ENCODE data around the gene DTD2.

The DTD2 gene

DNA sequence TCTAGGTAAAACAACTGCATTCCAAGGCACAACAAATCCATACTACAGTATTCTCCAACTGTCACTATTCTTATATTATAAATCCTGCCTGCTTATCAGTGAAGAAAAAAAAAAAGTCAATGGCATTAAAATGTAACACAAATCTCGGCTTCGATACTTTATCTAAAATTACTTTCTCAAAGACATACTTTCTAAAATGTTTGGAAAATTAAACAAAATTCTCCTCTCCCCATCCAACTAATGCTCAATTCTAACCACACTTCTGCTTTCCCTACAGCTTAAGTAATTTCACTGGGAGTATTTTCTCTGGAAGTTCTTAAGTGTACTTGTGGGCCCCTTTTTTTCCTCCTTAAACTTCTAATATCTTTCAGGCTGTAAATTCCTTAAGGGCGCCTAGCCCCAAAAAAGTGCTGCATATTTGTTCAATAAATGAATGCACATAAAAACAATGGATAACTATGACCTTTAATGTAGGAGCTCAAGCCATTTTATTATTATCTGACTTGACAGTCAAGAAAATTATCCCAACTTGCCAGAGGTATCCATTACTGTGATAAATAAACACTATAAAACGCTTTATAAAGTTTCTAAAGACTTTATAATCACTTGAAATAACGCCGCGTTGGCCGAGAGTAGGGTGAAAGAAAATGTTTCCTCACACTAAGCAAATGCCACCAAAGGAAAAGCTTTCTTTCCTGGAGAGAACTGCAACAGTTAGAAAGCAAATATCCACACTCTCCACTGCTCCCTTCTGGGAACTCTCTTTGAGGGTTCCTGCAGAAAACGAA lies 37.9 kb downstream of the DTD2 start:
- DNase-seq (ENCODE audit: low read depth), result no peak
- peak overlapping the region; percentile 99 for H3K4me3 ChIP-seq (ENCODE audit: low read length)
- TF ChIP-seq, protein P1, sequence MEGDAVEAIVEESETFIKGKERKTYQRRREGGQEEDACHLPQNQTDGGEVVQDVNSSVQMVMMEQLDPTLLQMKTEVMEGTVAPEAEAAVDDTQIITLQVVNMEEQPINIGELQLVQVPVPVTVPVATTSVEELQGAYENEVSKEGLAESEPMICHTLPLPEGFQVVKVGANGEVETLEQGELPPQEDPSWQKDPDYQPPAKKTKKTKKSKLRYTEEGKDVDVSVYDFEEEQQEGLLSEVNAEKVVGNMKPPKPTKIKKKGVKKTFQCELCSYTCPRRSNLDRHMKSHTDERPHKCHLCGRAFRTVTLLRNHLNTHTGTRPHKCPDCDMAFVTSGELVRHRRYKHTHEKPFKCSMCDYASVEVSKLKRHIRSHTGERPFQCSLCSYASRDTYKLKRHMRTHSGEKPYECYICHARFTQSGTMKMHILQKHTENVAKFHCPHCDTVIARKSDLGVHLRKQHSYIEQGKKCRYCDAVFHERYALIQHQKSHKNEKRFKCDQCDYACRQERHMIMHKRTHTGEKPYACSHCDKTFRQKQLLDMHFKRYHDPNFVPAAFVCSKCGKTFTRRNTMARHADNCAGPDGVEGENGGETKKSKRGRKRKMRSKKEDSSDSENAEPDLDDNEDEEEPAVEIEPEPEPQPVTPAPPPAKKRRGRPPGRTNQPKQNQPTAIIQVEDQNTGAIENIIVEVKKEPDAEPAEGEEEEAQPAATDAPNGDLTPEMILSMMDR (conservative IDR thresholded peaks at IDR 0.05; ENCODE audit: low read length), result no peak

DNA sequence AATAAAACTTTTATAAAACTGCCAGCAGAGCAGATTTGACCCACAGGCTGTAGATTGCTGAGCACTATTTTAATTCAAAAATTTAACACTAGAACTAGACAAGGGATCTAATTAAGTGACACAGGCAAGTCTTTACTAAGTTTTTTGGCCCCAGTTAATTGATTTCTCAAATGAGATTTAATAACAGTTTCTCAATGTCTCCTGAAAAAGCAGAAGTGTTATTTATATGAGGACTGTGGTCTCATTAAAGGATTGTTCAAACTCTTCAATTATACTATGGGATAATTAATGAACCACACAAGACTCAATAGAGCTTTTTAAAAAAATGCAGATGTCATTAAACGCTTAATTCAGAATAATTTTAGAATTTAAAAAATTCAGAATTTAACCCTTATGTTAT lies 38.9 kb downstream of the DTD2 start:
- TF ChIP-seq, protein P1 (conservative IDR thresholded peaks at IDR 0.05; ENCODE audit: low read length), result no peak
- DNase-seq (ENCODE audit: low read depth), result no peak
- H3K4me3 ChIP-seq (ENCODE audit: low read length), result peak overlapping the region; percentile 99

DNA sequence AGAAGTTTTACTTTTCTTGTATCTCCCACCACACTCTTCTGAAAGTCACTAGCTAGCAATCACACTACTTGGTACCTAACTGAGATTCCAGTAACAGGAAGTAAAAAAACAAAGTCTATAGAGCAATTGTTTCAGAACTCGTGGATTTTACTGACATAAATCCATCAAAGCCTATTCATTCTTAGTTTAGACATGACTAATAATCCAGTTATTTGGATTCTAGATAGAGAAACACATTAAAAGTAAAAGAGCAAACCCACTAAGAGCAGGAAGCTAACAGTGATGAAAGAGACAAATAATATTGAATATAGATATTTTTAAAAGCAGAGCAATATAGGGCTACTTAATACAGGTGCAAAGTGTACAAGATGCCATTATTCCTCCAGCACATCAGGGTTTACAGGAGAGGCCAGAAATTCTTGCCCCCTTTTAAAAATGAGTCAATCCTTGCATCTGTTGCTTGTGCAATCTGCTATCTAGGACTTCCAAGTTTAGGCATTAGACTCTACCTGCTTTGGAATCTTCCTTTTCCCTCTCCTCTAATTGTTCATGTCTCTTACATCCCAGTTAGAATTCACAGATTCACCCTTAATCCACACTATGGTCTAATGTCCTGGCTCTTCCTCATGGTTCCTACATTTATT lies 43.0 kb downstream of the DTD2 start:
- H3K4me3 ChIP-seq (ENCODE audit: low read length), result no peak overlapping the region
- TF ChIP-seq, protein P1 (conservative IDR thresholded peaks at IDR 0.05; ENCODE audit: low read length), result no peak
- DNase-seq (ENCODE audit: low read depth), result no peak

DNA sequence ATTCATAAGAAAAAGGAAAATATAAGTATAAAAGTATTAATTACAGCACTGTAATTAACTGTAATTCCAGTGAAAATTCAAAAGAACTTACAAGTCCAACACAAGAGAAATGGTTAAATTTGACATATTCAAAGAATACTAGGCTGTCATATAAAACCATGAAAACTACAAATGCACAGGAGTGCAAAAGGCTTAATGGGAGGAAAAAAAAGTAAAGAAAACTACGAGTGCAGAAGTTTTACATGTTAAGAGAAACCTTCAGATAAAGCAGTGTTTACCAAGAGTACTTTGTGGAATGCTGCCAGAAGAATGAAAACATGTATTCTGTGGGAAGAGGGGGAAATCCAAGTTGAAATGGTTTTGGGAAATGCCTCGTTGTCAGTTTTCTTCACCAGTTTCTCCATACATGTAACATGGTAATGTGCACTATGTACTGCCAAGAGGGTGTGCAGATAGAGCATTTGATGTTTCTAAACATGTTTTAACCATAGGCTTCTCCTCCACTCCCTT lies 46.0 kb downstream of the DTD2 start:
- TF ChIP-seq, protein P1 (conservative IDR thresholded peaks at IDR 0.05; ENCODE audit: low read length), result no peak
- DNase-seq (ENCODE audit: low read depth), result peak; percentile 43
- H3K4me3 ChIP-seq (ENCODE audit: low read length), result no peak overlapping the region

DNA sequence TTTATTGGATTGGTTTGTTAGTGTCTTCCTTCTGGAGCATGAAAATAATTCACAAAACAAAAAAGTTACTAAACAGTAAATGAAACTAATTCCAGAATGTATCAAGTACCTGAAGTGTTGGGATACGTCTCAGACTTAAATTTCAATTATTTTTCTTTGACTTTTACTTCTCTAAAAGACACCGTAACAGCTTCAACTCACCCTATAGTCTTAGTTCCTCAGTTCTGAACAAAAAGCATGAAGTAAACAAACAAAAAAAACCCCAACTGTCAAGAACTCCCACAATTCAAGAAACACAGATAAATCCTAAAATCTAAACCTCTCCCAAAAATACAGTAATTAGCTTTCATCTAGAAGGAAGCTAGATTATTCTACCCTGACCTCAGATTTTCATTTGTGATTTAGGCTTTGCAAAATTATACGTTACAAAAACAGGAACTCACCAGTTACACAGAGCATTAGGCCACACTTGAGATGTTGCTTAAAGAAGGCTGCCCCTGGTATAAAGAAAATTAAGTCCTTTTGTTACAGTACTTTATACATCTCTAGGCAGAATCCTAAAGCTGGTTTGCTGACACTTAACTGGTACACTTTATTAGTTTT lies 47.2 kb downstream of the DTD2 start:
- TF ChIP-seq, protein P1 (conservative IDR thresholded peaks at IDR 0.05; ENCODE audit: low read length), result no peak
- no peak overlapping the region for H3K4me3 ChIP-seq (ENCODE audit: low read length)
- no peak for DNase-seq (ENCODE audit: low read depth)

DNA sequence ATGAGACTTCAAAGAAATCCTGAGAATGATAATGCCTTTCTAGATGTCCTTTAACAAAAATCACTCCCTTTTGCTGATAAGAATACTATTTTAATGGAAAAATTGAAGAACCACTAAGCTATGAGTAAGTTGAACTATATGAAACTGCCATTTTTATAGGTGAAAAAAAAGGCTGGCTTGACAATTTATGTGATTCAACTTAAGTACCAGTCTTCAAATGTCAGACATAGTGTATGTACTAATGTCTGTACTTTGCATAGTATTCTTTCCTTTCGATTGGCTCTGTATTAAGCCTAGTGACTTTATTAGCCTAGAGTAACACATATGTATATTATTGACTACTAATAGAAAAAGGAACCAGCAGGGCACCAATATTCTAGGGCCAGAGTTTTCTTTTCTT lies 48.9 kb downstream of the DTD2 start:
- H3K4me3 ChIP-seq (ENCODE audit: low read length), result no peak overlapping the region
- TF ChIP-seq, protein P1 (conservative IDR thresholded peaks at IDR 0.05; ENCODE audit: low read length), result no peak
- DNase-seq (ENCODE audit: low read depth), result no peak
